Panc1 (cell line): ENCODE measurements around the gene RASA3. TPM values are rescaled to one million over a fixed set of nuclear protein-coding genes. Genes with fewer than 3 reads are reported as not detected.
A peak's percentile ranks its signal among the peaks of the same experiment; 100 is the strongest.

ENCODE experiments used
- ATAC-seq: fragments of 200-7000 bp; cut with Tn5 transposase; 2 replicates; pipeline ENCODE4 v1.9.1; 2020; ENCODE audit warnings: mild to moderate bottlenecking, moderate library complexity
- BruUV-seq: library from RNA; stranded (reverse); fragments of 400-500 nt; replicated peaks from 2 replicates; lab custom pipeline; 2021; lab: Mats Ljungman, UMichigan
- CTCF ChIA-PET: fragments of 300-600 bp; sonication (Branson Sonifier 250); formaldehyde crosslinking; loops from one replicate; lab custom pipeline; 2022; ENCODE audit warnings: antibody characterized with exemption; lab: Charles Lee
- POLR2A ChIA-PET: fragments of 300-600 bp; sonication (Branson Sonifier 250); formaldehyde crosslinking; loops from one replicate; lab custom pipeline; 2022; ENCODE audit warnings: antibody characterized with exemption; lab: Charles Lee
- DNase-seq: peaks from one replicate; pipeline ENCODE4 v3.0.0-alpha.2; 2010; ENCODE audit warnings: low read depth, low spot score
- H3K27ac ChIP-seq: 2 replicates; pipeline ENCODE4 v1.5.1; 2011; ENCODE audit warnings: mild to moderate bottlenecking, low read length, inconsistent platforms
- H3K27me3 ChIP-seq: fragments of 200-500 bp; sonication (Bioruptor generic); 2 replicates; pipeline ENCODE4 v1.6.0; 2014; ENCODE audit warnings: low read length, inconsistent platforms; ENCODE audit not compliant: control insufficient read depth, insufficient read depth
- H3K36me3 ChIP-seq: fragments of 200-500 bp; sonication (Bioruptor generic); 2 replicates; pipeline ENCODE4 v1.5.1; 2014; ENCODE audit warnings: inconsistent platforms, mild to moderate bottlenecking, low read length, moderate library complexity; ENCODE audit not compliant: control insufficient read depth, insufficient read depth
- H3K4me1 ChIP-seq: 2 replicates; pipeline ENCODE4 v1.5.1; 2011; ENCODE audit warnings: inconsistent platforms, mild to moderate bottlenecking, low read length, moderate library complexity; ENCODE audit not compliant: control insufficient read depth, insufficient read depth
- H3K4me3 ChIP-seq, 2 experiments: 2 replicates each; pipeline ENCODE4 v1.5.1; 2011 to 2012; ENCODE audit warnings: low read depth in 2 of 2, low read length in 2 of 2, mild to moderate bottlenecking in 2 of 2, inconsistent platforms in 1 of 2, moderate library complexity in 1 of 2
- H3K9me3 ChIP-seq: fragments of 200-500 bp; sonication (Bioruptor generic); 2 replicates; pipeline ENCODE4 v1.5.1; 2014; ENCODE audit warnings: low read depth, mild to moderate bottlenecking, inconsistent platforms, low read length, moderate library complexity; ENCODE audit not compliant: control insufficient read depth, insufficient read depth
- POLR2AphosphoS5 ChIP-seq: IDR thresholded peaks from 2 replicates; pipeline ENCODE4 v1.6.1; 2012; ENCODE audit warnings: mild to moderate bottlenecking, low read depth, low read length, moderate library complexity
- SIN3A ChIP-seq: IDR thresholded peaks from 2 replicates; pipeline ENCODE4 v1.6.1; 2012; ENCODE audit warnings: low read depth, mild to moderate bottlenecking, low read length, moderate library complexity, borderline replicate concordance; ENCODE audit not compliant: insufficient read depth
- TCF7L2 ChIP-seq: IDR thresholded peaks from 2 replicates; pipeline ENCODE4 v1.6.1; 2011; ENCODE audit warnings: mild to moderate bottlenecking, low read depth, low read length, inconsistent platforms
- in situ Hi-C: cut with HindIII; loops from 2 replicates; pipeline ENCODE4 v1.10.0; 2016; ENCODE audit warnings: low sequenced_read_pairs, low pct_unique_long_range_greater_than_20kb
- intact Hi-C: fragments of 100-400 bp; cut with micrococcal nuclease; formaldehyde crosslinking; loops from one replicate; pipeline ENCODE4 v1.10.0; 2022; ENCODE audit not compliant: unreplicated experiment
- total RNA-seq: library from RNA; stranded (reverse); gene quantifications from one replicate; pipeline ENCODE4 v1.2.1, GENCODE V29; 2021; ENCODE audit not compliant: unreplicated experiment
- TF ChIP-seq, protein P1 (sequence below), 2 experiments: IDR thresholded peaks; 2 replicates each; pipeline ENCODE4 v1.6.1; 2011 to 2012; ENCODE audit warnings: low read depth in 2 of 2, control low read depth in 1 of 2, low read length in 1 of 2, mild to moderate bottlenecking in 1 of 2, moderate library complexity in 1 of 2; ENCODE audit not compliant: insufficient read depth in 1 of 2
- TF ChIP-seq, protein P2 (sequence below): fragments of 450-650 bp; IDR thresholded peaks from 2 replicates; pipeline ENCODE4 v1.5.1; 2017; ENCODE audit warnings: mild to moderate bottlenecking

Gene RASA3
- total RNA-seq, 1 experiment from 2014 or later: 33.7 TPM

DNA sequence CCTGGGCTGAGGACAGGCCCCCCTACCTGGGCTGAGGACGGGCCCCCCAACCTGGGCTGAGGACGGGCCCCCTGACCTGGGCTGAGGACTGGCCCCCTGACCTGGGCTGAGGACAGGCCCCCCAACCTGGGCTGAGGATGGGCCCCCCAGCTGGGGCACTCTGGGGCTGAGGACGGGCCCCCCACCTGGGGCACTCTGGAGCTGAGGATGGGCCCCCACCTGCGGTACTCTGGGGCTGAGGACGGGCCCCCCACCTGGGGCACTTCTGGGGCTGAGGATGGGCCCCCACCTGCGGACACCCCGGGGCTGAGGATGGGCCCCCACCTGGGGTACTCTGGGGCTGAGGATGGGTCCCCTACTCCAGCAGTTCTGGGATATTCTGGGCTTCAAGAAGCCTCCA is 65.5 kb downstream of the RASA3 start:
- TF ChIP-seq POLR2AphosphoS5: no peak
- TF ChIP-seq, protein P1, sequence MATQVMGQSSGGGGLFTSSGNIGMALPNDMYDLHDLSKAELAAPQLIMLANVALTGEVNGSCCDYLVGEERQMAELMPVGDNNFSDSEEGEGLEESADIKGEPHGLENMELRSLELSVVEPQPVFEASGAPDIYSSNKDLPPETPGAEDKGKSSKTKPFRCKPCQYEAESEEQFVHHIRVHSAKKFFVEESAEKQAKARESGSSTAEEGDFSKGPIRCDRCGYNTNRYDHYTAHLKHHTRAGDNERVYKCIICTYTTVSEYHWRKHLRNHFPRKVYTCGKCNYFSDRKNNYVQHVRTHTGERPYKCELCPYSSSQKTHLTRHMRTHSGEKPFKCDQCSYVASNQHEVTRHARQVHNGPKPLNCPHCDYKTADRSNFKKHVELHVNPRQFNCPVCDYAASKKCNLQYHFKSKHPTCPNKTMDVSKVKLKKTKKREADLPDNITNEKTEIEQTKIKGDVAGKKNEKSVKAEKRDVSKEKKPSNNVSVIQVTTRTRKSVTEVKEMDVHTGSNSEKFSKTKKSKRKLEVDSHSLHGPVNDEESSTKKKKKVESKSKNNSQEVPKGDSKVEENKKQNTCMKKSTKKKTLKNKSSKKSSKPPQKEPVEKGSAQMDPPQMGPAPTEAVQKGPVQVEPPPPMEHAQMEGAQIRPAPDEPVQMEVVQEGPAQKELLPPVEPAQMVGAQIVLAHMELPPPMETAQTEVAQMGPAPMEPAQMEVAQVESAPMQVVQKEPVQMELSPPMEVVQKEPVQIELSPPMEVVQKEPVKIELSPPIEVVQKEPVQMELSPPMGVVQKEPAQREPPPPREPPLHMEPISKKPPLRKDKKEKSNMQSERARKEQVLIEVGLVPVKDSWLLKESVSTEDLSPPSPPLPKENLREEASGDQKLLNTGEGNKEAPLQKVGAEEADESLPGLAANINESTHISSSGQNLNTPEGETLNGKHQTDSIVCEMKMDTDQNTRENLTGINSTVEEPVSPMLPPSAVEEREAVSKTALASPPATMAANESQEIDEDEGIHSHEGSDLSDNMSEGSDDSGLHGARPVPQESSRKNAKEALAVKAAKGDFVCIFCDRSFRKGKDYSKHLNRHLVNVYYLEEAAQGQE (IDR thresholded peaks at IDR 0.05; ENCODE audit: insufficient read depth in 1 of 2, low read depth in 2 of 2, low read length in 1 of 2): no peak
- TF ChIP-seq, protein P2, sequence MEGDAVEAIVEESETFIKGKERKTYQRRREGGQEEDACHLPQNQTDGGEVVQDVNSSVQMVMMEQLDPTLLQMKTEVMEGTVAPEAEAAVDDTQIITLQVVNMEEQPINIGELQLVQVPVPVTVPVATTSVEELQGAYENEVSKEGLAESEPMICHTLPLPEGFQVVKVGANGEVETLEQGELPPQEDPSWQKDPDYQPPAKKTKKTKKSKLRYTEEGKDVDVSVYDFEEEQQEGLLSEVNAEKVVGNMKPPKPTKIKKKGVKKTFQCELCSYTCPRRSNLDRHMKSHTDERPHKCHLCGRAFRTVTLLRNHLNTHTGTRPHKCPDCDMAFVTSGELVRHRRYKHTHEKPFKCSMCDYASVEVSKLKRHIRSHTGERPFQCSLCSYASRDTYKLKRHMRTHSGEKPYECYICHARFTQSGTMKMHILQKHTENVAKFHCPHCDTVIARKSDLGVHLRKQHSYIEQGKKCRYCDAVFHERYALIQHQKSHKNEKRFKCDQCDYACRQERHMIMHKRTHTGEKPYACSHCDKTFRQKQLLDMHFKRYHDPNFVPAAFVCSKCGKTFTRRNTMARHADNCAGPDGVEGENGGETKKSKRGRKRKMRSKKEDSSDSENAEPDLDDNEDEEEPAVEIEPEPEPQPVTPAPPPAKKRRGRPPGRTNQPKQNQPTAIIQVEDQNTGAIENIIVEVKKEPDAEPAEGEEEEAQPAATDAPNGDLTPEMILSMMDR: no peak
- no peak for TF ChIP-seq TCF7L2
- no peak for TF ChIP-seq SIN3A
- Histone ChIP-seq H3K27ac (peak overlapping the region; percentile 98), H3K36me3 (no peaks in the 10 kb centered on the region), H3K9me3 (no peaks in the 10 kb centered on the region), H3K4me1 (peaks cover 57% of the 10 kb centered on the region), H3K27me3 (no peaks in the 10 kb centered on the region), H3K4me3 (no peak overlapping the region)
- in situ Hi-C loops: no loop called here
- ChIA-PET CTCF (no interaction called here), POLR2A (no interaction called here)
- DNase-seq (no peak), ATAC-seq (no peak)
- intact Hi-C loops: loop anchor here (5.0 kb wide), 1 partner anchor 35 kb away; no protein-coding TSS in a partner anchor
- no TSS peak for BruUV-seq

DNA sequence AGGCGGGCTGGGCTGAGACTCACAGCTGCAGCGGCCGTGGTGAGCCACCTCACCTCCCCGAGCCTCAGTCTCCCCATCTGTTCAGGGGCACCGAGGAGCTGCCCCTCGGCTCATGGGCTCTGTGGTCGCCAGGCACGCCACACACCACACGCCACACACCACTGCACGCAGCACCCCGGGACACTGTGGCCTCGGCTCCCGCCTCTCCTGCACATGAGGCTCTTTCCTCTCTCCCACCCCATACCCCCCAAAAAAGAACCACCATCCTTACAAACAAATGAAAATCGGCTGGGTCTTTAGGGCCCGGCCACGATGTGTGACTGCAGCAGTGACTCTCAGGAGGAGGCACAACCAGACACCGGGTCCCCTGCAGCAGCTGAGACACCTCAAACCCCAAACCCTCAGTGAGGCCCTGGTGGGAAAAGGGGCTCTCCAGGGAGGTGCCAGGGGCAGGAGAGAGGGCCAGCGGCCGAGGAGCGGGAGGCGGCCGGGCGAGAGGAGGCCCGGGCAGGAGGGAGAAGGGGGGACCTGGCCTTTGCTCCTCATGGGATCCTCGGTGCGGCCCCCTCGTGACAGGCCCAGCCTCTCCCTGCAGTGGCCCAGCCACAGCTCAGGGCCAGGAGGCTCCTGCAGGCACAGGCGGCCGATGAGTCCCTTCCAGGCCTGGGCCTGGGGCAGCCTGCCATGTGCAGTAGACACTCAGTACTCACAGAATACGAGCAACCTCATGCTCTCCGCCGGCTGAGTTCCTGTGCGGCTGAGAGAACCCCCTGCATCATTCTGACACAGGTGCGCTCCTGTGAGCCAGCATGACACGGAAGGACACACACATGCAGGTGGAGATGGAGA is 66.3 kb downstream of the RASA3 start:
- peaks cover 57% of the 10 kb centered on the region for H3K4me1 ChIP-seq

More for the DNA sequence above, 66.3 kb downstream of the RASA3 start:
- DNase-seq: no peak
- no TSS peak for BruUV-seq
- no peaks in the 10 kb centered on the region for H3K9me3 ChIP-seq
- in situ Hi-C loops: no loop called here
- ChIA-PET CTCF (interaction anchor here (0.6 kb wide), 1 partner anchor 34 kb away, joined by 3 read pairs; no protein-coding TSS in a partner anchor), POLR2A (interaction anchor here (0.9 kb wide), 1 partner anchor 33 kb away, joined by 3 read pairs; no protein-coding TSS in a partner anchor)
- no peaks in the 10 kb centered on the region for H3K36me3 ChIP-seq
- peak overlapping the region; percentile 98 for H3K27ac ChIP-seq
- ATAC-seq: peak; percentile 6
- no peak overlapping the region for H3K4me3 ChIP-seq
- no peaks in the 10 kb centered on the region for H3K27me3 ChIP-seq
- no peak for TF ChIP-seq POLR2AphosphoS5
- TF ChIP-seq, protein P2: no peak
- intact Hi-C loops: loop anchor here (5.0 kb wide), 1 partner anchor 36 kb away; no protein-coding TSS in a partner anchor
